NK-92 (cell line): ENCODE data around the gene HELQ.
"Not testable (repeated sequence)": the region's sequence is repeated elsewhere in the genome, so short reads cannot be mapped to it uniquely, and the experiment has no call there.

ENCODE experiments used
- DNase-seq: peaks from one replicate; lab custom pipeline; 2025; ENCODE audit not compliant: unreplicated experiment; lab: John Stamatoyannopoulos, UW

The HELQ gene

DNA sequence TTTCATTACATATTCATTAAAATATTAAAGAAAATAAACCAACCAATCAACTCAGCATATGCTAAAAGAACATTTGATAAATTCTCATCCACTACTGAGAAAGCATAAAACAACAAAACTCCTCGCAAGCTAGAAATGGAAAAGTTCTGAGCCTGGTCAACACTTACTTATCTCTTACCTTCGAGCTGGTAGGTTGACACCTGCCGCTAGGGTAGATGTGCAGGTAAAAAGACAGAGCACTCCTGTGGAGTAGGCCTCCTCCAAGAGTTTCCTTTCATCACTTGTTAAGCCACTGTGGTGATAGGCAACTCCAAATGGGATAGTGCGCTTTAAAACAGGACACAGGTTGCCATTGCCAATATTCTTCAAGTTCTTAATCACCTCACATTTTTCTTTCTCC, 18.9 kb downstream of the HELQ start:
- no peak for DNase-seq

DNA sequence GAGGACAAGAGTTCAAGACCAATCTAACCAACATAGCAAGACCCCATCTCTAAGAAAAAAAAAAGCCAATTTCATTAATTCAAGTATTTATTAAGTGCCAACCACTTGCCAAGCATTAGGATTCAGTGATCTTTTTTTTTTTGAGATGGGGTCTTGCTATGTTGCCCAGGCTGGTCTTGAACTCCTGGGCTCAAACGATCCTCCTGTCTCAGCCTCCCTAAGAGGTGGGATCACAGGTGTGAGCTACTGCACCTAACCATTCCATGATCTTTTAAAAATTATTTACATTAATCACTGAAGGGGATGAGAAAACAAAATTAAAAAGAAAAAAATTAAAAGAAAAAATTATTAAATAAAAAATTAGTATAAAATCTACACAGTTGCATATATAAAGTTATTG, 24.4 kb downstream of the HELQ start:
- no peak for DNase-seq

DNA sequence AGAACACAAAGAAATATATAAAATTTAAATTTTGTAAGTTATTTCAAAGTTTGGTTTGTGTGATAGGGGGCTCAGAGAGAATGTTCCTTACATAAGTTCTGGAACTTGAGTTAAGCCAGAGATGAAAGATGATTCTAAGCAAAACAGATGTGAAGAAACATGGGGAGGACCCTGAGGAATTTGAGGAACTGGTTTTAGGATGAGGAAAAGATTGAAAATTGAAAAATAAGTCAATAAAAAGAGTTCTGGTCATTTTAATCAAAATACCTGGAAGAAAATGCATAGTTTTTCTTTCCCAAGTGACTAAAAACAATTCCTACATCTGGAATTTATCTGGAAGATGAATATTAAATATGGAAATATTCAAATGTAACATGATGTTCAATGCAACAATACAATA, 37.4 kb downstream of the HELQ start:
- no peak for DNase-seq

DNA sequence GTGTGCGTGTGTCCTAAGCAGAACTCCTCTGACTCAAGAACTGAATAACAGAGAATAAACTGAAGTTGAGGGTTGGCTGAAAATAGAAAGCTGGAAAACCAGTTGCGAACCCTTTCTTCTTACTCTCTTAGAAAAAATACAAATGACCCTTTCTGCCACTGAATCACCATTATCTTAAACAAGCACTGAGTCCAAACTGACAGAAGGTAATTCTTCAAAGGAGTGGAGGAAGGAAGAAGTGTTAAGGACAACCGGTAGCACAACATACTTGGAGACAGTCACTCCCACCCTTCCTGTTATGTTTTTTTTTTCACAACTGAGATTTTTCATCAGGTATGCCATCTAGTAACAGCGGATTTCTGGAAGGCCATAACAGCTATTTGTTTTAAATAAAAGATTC, 38.1 kb downstream of the HELQ start:
- no peak for DNase-seq

DNA sequence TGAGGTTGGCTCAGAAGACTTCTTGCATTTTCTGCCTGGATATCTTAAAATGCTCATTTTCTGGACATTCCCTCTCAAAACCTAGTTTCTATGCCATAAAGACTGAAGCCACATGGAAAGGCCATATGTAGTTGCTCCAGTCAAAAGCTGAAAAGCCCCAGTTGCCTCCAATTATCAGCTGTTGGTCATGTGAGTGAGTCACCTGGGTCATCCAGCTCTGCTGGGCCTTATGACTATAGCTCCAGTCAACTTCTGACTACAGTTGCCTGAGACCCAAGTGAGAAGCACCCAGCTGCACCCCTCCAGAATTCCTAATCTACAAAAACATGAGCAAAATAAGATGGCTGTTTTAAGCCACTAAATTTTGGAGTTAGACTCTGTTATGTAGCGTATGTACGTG, 41.9 kb downstream of the HELQ start:
- no peak for DNase-seq

DNA sequence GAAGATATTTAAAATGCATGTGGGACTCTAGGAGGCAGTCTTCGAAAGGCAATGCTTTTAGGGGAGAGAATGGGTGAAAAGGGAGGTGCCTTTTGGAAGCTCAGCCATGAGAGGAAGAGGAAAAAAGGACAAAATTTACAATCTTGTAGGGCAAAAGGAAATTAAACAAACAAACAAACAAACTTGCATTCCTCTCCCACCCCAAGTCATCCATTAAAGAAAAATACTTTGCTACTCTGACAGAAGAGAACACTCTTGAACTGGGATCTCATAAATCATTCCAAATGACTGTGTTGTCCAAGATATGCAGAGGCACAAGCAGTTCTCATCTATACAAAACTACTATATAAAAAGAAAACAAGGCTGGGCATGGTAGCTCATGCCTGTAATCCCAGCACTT, 46.7 kb downstream of the HELQ start:
- no peak for DNase-seq

DNA sequence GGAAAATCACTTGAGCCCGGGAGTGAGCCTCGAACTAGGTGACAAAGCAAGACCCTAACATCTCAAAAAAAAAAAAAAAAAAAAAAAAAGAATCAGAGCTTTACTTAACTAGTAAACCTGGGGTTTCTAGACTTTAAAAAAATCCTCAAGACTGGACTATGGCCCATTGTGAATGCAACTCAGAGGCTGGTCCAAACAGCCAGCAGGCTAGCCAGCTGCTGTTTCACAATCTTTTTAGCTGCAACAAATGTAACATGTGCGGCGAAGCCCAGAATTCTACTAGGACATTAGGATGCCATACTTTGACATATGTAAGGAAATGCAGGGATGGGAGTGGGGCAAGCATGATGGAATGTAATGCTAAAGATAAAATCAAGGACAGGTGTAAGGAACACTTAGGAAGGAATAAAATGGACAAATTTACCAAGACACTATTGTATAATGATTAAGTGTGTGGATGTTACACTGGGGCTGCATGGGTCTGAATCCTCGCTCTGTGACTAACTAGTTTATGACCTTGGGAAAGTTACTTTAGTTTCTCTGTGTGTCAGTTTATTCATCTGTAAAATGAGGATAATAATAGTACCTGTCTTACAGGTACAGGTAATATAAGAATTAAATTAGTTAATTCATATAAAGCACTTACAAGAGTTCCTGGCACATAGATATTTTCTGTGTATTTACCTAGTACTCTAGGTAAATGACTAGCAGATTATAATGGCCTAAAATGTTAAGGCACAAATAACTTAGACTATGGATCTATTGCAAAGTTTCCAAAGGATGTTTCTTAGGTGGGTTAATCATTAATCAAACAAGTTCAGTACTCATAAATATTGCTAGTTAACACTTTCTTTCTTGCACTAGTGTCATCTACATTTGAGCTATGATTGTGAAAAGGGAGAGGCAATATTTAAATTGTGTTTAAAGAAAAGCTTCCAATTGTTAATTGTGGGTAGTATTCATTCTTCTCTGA, 49.5 kb downstream of the HELQ start:
- DNase-seq, result no peak

DNA sequence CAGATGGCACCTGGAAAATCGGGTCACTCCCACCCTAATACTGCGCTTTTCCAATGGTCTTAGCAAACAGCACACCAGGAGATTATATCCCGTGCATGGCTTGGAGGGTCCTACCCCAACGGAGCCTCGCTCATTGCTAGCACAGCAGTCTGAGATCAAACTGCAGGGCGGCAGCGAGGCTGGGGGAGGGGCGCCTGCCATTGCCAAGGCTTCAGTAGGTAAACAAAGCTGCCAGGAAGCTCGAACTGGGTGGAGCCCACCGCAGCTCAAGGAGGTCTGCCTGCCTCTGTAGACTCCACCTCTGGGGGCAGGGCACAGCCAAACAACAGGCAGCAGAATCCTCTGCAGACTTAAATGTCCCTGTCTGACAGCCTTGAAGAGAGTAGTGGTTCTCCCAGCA, 57.5 kb downstream of the HELQ start:
- not testable (repeated sequence) for DNase-seq

DNA sequence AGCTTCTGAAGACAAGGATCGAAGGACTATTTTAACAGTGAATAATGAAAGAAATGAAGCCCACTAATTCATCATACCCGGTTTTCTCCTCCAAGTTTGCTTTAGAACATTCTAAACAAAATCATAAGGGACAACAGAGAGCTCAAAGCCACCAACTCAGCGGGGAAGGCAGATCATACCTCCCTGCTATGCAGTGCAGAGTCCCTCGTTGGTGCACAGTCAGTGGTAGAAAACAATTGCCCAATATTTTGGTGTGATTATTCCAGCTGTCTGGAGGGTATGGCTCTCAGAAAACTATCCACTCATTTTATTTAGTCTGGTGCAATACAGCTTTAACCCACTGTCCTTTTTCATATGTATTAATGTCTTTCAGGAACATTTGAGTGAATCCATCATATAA, 61.7 kb downstream of the HELQ start:
- no peak for DNase-seq

DNA sequence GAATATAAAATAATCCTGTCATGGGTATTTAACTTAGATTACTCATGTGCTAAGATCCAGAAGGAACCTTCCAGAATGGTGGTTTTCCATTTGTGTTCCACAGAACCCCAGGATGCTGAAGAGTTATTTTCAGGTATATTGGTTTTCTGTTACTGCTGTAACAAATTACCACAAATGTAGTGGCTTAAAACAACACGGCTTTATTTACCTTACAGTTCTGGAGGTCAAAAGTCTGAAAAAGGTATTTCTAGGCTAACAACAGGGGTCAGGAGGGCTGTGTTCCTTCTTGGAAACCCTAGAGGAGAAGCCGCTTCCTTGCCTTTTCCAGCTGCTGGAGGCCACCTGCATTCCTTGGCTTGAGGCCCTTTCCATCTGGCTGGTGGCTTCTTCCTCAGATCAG, 63.1 kb downstream of the HELQ start:
- DNase-seq, result no peak

DNA sequence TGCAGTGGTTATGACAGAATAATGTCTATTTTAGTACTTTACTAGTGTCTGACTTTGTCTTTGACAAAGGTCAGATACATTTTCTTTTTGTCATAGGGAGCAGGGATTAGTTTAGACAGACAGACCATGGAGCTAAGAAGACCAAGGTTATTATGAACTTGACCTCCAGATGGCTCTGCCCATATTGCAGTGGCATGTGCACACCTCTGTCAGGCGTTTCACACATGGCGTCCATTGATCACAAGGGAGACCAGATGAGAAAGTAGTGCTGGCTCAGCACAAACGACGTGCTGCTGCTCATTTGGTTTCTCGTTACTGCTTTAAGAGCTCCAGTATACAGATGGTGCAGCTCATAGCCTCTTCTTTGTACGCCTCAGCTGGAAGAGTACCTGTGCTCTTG, 64.7 kb downstream of the HELQ start:
- DNase-seq, result no peak

DNA sequence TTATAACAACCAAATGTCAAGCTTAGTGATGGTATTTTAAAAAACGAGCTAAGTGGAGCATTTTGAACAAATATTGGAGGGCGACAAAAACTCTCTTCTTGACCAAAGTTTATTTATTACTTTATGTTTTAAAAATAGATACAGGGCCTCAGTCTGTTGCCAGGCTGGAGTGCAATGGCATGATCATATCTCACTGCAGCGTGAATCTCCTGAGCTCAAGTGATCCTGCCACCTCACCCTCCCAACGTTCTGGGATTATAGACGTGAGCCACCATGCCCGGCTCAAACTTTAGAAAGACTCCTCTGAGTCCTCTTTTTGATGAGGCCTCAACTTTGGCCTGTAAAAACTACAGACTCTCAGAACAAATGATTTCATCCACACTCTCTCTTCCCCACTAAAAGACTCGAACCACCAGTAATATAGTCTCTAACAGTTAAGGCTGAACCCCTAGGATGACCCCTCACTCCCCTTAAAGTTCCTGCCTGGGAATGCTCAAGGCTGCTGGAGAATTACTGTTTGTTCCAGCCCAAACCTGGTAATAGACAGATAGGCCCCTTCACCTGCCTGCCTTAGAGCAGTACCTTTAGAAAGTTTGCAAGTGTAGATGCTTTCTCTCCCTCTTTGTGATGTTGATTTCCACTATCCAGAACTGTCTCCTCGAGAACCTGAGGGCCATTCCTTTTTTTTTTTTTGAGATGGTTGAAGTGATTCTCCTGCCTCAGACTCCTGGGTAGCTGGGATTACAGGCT, 65.7 kb downstream of the HELQ start:
- DNase-seq, result no peak

DNA sequence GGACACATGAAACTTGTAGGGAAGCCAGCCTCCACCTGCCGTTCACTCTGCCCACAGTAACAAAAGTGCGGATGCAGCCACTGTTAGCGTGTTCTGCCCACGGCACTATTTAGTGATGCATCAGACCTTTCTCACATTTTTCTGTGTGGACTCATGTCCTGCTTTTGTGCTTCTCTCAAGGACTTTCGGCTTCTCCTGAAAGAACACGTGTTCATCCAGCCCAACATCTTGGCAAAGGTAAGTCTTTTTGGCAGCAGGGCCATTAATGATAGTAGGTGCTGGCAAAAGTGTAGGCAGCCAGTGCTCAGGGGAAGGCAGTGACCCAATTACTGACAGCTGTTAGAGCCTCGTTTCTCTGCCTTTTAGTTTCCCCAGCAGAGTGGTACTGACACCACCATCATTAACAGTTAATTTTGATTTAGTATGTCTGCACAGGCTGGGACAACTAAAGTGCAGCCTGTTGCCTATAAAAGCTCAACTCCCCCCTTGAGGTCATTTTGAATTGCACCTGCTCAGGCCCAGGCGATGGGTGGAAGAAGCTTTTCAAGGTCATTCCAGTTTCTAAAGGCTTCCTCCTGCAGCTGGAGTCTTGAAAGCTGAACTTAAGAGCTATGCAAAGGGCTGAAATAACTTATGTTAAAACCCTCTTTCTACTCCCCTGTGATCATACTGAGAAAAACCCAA, 66.4 kb downstream of the HELQ start:
- DNase-seq, result no peak

DNA sequence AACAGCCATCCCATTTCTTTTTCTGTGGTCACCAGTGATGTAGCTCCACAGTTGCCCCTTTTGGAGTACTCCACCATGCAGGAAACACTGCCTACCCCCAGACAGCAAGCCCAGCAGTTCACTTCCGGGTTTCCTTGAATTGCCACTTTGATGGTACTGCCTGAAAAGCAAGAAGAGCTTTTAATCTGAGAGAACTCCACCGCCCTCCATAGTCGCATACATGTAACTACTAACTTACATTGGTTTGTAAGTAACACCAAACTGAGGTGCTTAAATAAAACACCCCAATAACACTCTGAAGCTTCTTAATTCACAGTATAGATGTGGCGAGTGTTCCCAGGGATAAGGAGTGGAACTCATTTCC, 67.3 kb downstream of the HELQ start:
- DNase-seq, result no peak

DNA sequence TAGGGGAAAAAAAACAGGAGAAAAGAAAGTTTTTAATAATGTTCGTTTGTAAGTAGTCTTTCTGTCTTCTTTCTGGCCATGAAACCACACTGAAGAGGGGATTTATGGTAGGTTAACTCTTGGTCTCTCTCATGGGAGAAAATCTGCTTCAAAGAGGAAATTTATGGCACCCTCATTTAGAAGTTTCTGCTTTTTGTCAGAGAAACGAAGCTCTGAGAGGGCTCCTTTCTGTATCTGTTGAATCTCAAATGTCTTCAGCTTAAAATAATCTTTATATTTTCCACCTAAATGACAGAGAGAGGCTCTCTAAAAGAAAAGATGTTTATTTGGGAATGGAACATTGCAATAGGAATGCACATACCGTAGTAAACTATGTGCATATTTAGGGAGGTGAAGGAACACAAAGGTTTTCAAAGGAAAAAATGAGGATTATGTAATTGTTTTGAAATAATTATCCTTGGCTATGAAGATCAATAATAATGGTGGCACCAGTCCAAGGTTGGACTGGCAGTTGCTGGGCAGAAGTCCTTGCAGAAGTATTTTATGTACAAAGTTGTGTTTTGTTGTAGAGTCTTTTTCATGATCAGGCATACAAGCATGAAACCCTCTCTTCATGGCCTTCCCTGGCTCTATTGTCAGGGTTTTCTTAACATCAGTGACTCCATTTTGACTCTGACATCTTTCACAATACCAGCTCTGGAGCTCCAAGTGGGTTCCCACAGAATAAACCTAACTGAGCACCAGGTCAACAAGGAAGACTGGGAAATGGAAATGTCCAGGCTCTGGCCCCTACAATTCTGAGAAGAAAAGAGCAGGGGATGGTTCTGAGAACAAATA, 67.9 kb downstream of the HELQ start:
- DNase-seq, result no peak

DNA sequence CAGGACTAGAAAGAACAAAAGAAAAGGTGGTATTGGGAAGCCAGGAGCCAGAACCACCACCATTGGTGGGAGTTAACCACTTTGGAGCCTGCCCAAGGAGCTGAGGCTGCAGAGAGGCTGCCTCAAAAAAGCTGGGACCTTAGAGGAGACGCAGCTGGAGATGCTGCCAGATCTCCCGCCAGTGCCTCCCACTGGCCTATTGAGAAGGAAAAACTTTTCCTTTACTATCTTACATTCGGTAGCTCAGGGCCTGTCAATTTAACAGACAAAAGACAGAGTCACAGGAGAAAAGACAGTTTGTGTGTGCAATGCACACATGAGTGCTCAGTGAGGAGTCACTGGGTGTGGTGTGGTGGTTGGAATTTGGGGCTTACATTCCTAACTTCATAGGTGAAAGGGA, 68.6 kb downstream of the HELQ start:
- DNase-seq, result no peak

DNA sequence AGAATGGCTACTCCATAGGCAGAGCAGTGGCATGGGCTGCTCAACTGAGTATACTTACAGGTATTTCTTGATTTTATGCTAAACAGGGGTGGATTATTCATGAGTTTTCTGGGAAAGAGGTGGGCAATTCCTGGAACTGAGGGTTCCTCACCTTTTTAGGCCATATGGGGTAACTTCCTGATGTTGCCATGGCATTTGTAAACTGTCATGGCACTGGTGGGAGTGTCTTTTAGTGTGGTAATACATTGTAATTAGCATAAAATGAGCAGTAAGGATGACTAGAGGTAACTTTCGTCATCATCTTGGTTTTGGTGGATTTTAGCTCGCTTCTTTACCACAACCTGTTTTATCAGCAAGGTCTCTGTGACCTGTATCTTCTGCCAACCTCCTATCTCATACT, 72.8 kb downstream of the HELQ start:
- DNase-seq, result no peak

DNA sequence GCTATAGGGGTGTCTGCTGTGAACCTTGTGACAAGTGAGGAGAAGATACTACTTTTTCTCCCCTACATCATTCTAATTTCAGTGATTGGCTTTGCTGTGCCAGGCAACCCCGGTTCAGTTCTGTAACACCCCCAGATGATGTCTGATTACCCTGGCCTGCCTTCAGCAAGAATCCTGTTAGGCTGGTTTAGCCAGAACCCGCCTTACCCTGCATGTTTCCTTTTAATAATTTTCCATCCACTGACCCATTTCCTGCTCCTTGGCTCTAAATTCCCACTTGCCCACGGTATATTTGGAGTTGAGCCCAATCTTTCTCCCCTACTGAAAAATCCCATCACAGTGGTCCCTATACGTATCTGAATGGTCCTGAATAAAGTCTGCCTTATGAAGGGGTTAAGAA, 74.5 kb downstream of the HELQ start:
- no peak for DNase-seq

DNA sequence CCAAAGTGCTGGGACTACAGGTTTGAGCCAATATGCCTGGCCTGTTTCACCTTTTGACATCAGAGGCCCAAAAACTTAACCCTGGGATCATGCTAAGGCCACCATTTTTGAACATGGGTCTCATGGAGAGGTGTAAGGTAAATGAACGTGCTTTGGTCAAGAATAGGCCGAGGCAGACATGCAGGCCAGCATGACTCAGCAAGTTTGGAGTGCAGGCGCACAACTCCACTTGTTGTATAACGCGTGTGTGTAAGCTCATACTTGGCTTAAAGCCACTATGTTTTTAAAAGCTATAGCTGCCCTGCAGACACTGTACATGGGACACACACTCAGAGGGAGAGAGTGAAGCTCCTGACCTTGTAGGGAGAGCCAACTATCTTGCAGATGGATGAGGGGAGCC, 77.2 kb downstream of the HELQ start:
- DNase-seq, result no peak

DNA sequence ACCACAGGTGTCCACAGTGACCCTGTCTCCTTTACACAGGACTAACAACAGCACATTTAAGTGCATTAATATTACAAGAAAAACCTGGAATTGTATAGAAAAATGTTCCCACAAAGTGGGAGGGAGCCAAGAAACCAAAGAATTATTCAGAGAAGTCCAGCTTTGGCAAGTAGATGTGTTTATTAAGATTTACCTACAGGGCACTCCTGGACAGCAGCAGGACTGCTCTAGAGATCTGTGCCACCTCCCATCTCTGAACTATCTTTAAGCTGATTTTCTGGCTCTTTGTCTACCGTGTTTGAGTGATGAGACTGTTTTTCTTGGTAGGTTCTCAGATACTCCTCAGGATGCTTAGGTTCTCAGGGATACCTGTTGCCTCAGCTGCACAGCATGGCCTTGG, 82.7 kb downstream of the HELQ start:
- DNase-seq, result no peak

DNA sequence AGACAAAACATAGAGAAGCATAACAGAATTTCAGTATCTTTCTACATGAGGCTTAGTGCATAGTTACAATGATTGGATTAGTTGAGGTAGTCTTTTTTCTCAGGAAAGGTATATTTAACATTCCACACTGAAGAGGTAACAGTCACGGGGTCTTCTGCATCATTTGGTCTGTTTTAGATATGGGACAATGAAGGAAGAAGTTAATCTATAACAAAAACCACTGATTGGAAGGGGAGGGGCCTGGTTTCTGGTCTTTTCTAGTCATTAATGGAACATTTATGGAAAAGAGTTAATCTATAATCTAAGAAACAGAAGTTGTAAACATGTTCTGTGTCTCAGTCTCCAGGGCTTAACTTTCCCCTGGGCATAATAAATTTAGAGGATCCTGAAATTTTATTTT, 83.7 kb downstream of the HELQ start:
- DNase-seq, result no peak
